ENCODE measurements around the gene MLN. TPM values are rescaled to one million over a fixed set of nuclear protein-coding genes. Genes with fewer than 3 reads are reported as not detected.
"Not testable (repeated sequence)": the region's sequence is repeated elsewhere in the genome, so short reads cannot be mapped to it uniquely, and the experiment has no call there.

MLN gene
- total and polyA plus RNA-seq, 8 donors: not detected

GRCh38 chr6:33837971-33838665, 34.3 kb upstream of the MLN start:
- H3K4me3 ChIP-seq: no peak overlapping the region
- H3K27ac ChIP-seq: no peak overlapping the region
- 26 to 45% (median 38%) methylated on average over 6 to 12 of the region's 12 CpGs for WGBS, 5 donors
- DNase-seq: peak in 1 of 2 donors; percentile 75
- H3K27me3 ChIP-seq: peaks cover 0 to 10% (median 0%) of the 10 kb centered on the region in 3 donors
- no peaks in the 10 kb centered on the region for H3K36me3 ChIP-seq
- TF ChIP-seq POLR2AphosphoS5 (IDR thresholded peaks at IDR 0.05): no peak
- TF ChIP-seq EP300 (IDR thresholded peaks at IDR 0.05): no peak
- TF ChIP-seq CTCF (IDR thresholded peaks at IDR 0.05): no peak
- TF ChIP-seq POLR2A (IDR thresholded peaks at IDR 0.05): no peak
- peaks cover 0 to 23% (median 15%) of the 10 kb centered on the region in 4 donors for H3K4me1 ChIP-seq
- intact Hi-C loops (cut with DNase I; ENCODE audit: low total_unique reads): no loop called here
- H3K9me3 ChIP-seq: peaks cover 0 to 5% (median 0%) of the 10 kb centered on the region in 4 donors

- Histone ChIP-seq H3K4me1 (peaks cover 0 to 23% (median 15%) of the 10 kb centered on the region in 4 donors), H3K27ac (no peak overlapping the region), H3K9me3 (peaks cover 0 to 5% (median 0%) of the 10 kb centered on the region in 4 donors), H3K36me3 (no peaks in the 10 kb centered on the region), H3K27me3 (peaks cover 0 to 10% (median 0%) of the 10 kb centered on the region in 3 donors), H3K4me3 (no peak overlapping the region)
- DNase-seq: no peak
- intact Hi-C loops (cut with DNase I; ENCODE audit: low total_unique reads): no loop called here
- 81 to 93% (median 87%) methylated on average over 3 of the region's 3 CpGs for WGBS, 5 donors
- TF ChIP-seq EP300 (IDR thresholded peaks at IDR 0.05) (no peak), POLR2A (IDR thresholded peaks at IDR 0.05) (no peak), CTCF (IDR thresholded peaks at IDR 0.05) (no peak), POLR2AphosphoS5 (IDR thresholded peaks at IDR 0.05) (no peak)
Observed at GRCh38 chr6:33836806-33837469, 33.1 kb upstream of the MLN start.

- Histone ChIP-seq H3K27ac (no peak overlapping the region), H3K4me1 (peaks cover 0 to 11% (median 4%) of the 10 kb centered on the region in 4 donors), H3K9me3 (peaks cover 0 to 5% (median 0%) of the 10 kb centered on the region in 4 donors), H3K4me3 (no peak overlapping the region), H3K27me3 (peaks cover 0 to 25% (median 0%) of the 10 kb centered on the region in 3 donors), H3K36me3 (no peaks in the 10 kb centered on the region)
- TF ChIP-seq POLR2AphosphoS5 (IDR thresholded peaks at IDR 0.05) (no peak), EP300 (IDR thresholded peaks at IDR 0.05) (no peak), POLR2A (IDR thresholded peaks at IDR 0.05) (no peak), CTCF (IDR thresholded peaks at IDR 0.05) (no peak)
- 79 to 86% (median 81%) methylated on average over 21 to 22 of the region's 22 CpGs for WGBS, 5 donors
- DNase-seq: no peak
- intact Hi-C loops (cut with DNase I; ENCODE audit: low total_unique reads): no loop called here
Observed at GRCh38 chr6:33834401-33835392, 30.9 kb upstream of the MLN start.

- 88 to 95% (median 90%) methylated on average over 6 of the region's 6 CpGs for WGBS, 5 donors
- TF ChIP-seq EP300 (IDR thresholded peaks at IDR 0.05) (no peak), POLR2A (IDR thresholded peaks at IDR 0.05) (no peak), POLR2AphosphoS5 (IDR thresholded peaks at IDR 0.05) (no peak), CTCF (IDR thresholded peaks at IDR 0.05) (no peak)
- intact Hi-C loops (cut with DNase I; ENCODE audit: low total_unique reads): no loop called here
Observed at GRCh38 chr6:33833599-33833998, 29.8 kb upstream of the MLN start.

GRCh38 chr6:33832831-33833230, 29.0 kb upstream of the MLN start:
- intact Hi-C loops (cut with DNase I; ENCODE audit: low total_unique reads): not testable (repeated sequence)

More at GRCh38 chr6:33833599-33833998, 29.8 kb upstream of the MLN start:
- Histone ChIP-seq H3K27ac (no peak overlapping the region), H3K27me3 (peaks cover 0 to 25% (median 0%) of the 10 kb centered on the region in 3 donors), H3K9me3 (peaks cover 0 to 5% (median 0%) of the 10 kb centered on the region in 4 donors), H3K4me1 (peaks cover 0 to 12% (median 4%) of the 10 kb centered on the region in 4 donors), H3K4me3 (no peak overlapping the region), H3K36me3 (no peaks in the 10 kb centered on the region)
- DNase-seq: no peak

GRCh38 chr6:33831725-33832124, 27.9 kb upstream of the MLN start:
- H3K9me3 ChIP-seq; H3K27ac ChIP-seq; H3K4me3 ChIP-seq; intact Hi-C loops (cut with DNase I; ENCODE audit: low total_unique reads); DNase-seq; H3K36me3 ChIP-seq: not testable (repeated sequence)
- Histone ChIP-seq H3K27me3 (peaks cover 0 to 15% (median 0%) of the 10 kb centered on the region in 3 donors), H3K4me1 (peaks cover 0 to 18% (median 4%) of the 10 kb centered on the region in 4 donors)
- WGBS, 5 donors: 55 to 75% (median 67%) methylated on average over 4 of the region's 5 CpGs

More at GRCh38 chr6:33832831-33833230, 29.0 kb upstream of the MLN start:
- 91 to 98% (median 96%) methylated on average over 14 to 28 of the region's 32 CpGs; no CpG with 5 or more reads in 1 of the 5 donors for WGBS, 5 donors
- Histone ChIP-seq H3K27me3 (peaks cover 0 to 21% (median 0%) of the 10 kb centered on the region in 3 donors), H3K4me1 (peaks cover 0 to 16% (median 4%) of the 10 kb centered on the region in 4 donors)
- not testable (repeated sequence) for DNase-seq, H3K36me3 ChIP-seq, H3K9me3 ChIP-seq, H3K27ac ChIP-seq, H3K4me3 ChIP-seq
